ENCODE results near the gene ZNF319. TPM values are rescaled to one million over a fixed set of nuclear protein-coding genes. Genes with fewer than 3 reads are reported as not detected.

The ZNF319 gene
- total and polyA plus RNA-seq, 2 of the 8 experiments (the other 6 are each of a cell fraction or from before 2014, with no cell fraction given): 3.3 to 5.5 TPM

GRCh38 chr16:57966986-57967385 is 33.5 kb downstream of the ZNF319 start (continued):
- TF ChIP-seq NRF1 (IDR thresholded peaks at IDR 0.05; ENCODE audit: low read depth, low read length) (no peak), KDM5A (IDR thresholded peaks at IDR 0.05; ENCODE audit: low read length) (no peak)
